Testis (tissue), 2 donors: Measurements from ENCODE around the gene ZNF414.

ENCODE experiments used
- POLR2A ChIP-seq: fragments of 450-650 bp; IDR thresholded peaks from one replicate; pipeline ENCODE4 v1.6.1; 2017; ENCODE audit warnings: antibody characterized with exemption, mild to moderate bottlenecking, moderate library complexity
- TF ChIP-seq, protein P1 (sequence below), 3 experiments: fragments of 450-650 bp in 2 of 3; fragments of 200-600 bp in 1 of 3; sonication (generic) in 1 of 3; IDR thresholded peaks; one replicate each; pipeline ENCODE4 v1.5.1; 2016 to 2019; ENCODE audit warnings: antibody characterized with exemption in 3 of 3, mild to moderate bottlenecking in 2 of 3, moderate library complexity in 1 of 3

- TF ChIP-seq, protein P1, sequence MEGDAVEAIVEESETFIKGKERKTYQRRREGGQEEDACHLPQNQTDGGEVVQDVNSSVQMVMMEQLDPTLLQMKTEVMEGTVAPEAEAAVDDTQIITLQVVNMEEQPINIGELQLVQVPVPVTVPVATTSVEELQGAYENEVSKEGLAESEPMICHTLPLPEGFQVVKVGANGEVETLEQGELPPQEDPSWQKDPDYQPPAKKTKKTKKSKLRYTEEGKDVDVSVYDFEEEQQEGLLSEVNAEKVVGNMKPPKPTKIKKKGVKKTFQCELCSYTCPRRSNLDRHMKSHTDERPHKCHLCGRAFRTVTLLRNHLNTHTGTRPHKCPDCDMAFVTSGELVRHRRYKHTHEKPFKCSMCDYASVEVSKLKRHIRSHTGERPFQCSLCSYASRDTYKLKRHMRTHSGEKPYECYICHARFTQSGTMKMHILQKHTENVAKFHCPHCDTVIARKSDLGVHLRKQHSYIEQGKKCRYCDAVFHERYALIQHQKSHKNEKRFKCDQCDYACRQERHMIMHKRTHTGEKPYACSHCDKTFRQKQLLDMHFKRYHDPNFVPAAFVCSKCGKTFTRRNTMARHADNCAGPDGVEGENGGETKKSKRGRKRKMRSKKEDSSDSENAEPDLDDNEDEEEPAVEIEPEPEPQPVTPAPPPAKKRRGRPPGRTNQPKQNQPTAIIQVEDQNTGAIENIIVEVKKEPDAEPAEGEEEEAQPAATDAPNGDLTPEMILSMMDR (IDR thresholded peaks at IDR 0.05): no peak
- no peak for TF ChIP-seq POLR2A
Observed at GRCh38 chr19:8473648-8474476, 40.1 kb downstream of the ZNF414 start.
